ENCODE results near the gene PLA2G4F. TPM values are rescaled to one million over a fixed set of nuclear protein-coding genes. Genes with fewer than 3 reads are reported as not detected.

PLA2G4F gene
- total RNA-seq, 1 donor from 2014 or later: not detected

DNA sequence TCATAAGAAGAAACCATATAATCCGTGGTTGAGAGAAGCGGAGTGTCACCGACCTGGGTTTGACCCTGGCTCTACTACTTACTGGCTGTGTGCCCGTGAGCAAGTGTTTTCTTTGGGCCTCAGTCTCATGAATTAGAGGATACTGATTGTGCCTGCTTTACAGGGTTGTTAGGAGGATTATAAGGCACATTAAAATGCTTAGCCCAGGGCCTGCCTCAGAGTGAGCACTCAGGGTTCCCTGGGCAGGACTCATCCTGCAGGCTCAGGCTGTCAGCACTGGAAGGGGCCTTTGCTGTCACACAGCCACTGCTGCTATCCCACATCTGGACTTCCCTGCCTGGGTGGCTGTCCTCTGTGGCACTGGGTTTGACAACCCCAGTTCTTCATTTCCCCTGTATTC, 4.7 kb downstream of the PLA2G4F start:
- Mint-ChIP-seq H3K27ac (ENCODE audit: unreplicated experiment) (no peak overlapping the region), H3K36me3 (ENCODE audit: low read depth) (no peaks in the 10 kb centered on the region), H3K9me3 (ENCODE audit: low read depth) (no peaks in the 10 kb centered on the region), H3K27me3 (ENCODE audit: low read depth) (peaks cover 3% of the 10 kb centered on the region), H3K4me3 (ENCODE audit: unreplicated experiment) (no peak overlapping the region), H3K4me1 (ENCODE audit: low read depth) (peaks cover 4% of the 10 kb centered on the region)
- TF ChIP-seq, protein P1, sequence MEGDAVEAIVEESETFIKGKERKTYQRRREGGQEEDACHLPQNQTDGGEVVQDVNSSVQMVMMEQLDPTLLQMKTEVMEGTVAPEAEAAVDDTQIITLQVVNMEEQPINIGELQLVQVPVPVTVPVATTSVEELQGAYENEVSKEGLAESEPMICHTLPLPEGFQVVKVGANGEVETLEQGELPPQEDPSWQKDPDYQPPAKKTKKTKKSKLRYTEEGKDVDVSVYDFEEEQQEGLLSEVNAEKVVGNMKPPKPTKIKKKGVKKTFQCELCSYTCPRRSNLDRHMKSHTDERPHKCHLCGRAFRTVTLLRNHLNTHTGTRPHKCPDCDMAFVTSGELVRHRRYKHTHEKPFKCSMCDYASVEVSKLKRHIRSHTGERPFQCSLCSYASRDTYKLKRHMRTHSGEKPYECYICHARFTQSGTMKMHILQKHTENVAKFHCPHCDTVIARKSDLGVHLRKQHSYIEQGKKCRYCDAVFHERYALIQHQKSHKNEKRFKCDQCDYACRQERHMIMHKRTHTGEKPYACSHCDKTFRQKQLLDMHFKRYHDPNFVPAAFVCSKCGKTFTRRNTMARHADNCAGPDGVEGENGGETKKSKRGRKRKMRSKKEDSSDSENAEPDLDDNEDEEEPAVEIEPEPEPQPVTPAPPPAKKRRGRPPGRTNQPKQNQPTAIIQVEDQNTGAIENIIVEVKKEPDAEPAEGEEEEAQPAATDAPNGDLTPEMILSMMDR (IDR thresholded peaks at IDR 0.05): no peak
- no peak for DNase-seq (ENCODE audit: low spot score)

DNA sequence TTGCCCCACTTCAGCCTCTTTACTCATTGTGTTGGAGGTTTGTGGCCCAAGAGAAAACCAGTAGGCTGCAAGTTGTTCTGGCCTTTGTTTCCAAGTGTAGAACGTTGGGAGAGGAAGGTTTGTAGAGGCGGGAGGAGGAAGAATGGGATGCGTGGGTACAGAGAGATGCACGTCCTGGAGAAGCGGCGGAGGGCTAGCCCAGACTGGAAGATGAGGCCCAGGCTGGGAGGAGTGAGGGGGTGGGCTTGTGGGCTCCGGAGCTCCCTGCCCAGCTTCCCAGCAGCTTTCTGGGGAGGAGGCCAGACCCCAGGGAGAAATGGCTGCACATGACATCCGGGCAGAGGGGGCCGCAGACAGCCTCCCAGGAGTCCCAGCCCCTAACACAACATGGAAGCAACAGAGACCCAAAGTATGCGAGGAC, 5.3 kb downstream of the PLA2G4F start:
- DNase-seq (ENCODE audit: low spot score): no peak
- Mint-ChIP-seq H3K27ac (ENCODE audit: unreplicated experiment) (no peak overlapping the region), H3K4me3 (ENCODE audit: unreplicated experiment) (no peak overlapping the region), H3K27me3 (ENCODE audit: low read depth) (peaks cover 3% of the 10 kb centered on the region), H3K36me3 (ENCODE audit: low read depth) (no peaks in the 10 kb centered on the region), H3K4me1 (ENCODE audit: low read depth) (peaks cover 4% of the 10 kb centered on the region), H3K9me3 (ENCODE audit: low read depth) (no peaks in the 10 kb centered on the region)
- TF ChIP-seq, protein P1 (IDR thresholded peaks at IDR 0.05): no peak

DNA sequence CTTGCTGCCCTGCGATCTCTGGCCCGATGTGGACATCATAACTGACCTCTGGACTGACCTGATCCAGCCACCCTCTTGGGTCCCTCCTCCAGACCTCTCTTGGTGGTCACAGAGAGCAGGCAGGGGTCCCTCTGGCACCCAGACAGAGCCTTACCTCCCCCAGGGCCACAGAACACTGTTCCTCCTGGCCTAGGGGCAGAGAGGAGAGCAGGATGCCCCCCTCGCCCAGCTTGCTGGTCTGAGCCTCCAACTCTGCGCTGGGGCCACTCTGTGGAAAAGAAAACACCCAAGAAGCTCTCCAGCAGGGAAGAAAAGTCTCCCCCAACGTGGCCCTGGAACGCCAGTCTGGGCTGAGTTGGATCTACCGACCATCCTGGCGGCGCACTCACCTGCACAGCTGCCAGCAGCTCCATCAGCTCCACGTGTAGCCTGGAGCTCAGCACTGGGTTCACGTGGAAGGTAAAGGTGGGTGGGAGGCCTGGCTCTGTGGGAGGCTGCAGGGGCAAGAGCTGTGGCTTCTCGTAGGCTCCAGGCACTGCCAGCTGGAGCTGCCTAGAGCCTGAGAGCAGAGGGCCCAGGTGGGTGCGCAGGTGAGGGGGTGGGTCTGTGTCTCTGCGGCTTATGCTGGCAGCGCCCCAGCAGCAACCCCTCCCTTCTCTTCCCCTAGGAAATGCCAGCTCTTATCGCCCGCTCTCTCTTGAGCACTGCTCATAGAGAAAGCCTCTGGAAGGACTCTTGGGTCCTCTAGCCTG, 6.0 kb downstream of the PLA2G4F start:
- no peak for DNase-seq (ENCODE audit: low spot score)
- H3K9me3 Mint-ChIP-seq (ENCODE audit: low read depth): no peaks in the 10 kb centered on the region
- peaks cover 5% of the 10 kb centered on the region for H3K27me3 Mint-ChIP-seq (ENCODE audit: low read depth)
- no peak overlapping the region for H3K4me3 Mint-ChIP-seq (ENCODE audit: unreplicated experiment)
- TF ChIP-seq, protein P1 (IDR thresholded peaks at IDR 0.05): no peak
- peaks cover 4% of the 10 kb centered on the region for H3K4me1 Mint-ChIP-seq (ENCODE audit: low read depth)
- no peak overlapping the region for H3K27ac Mint-ChIP-seq (ENCODE audit: unreplicated experiment)
- no peaks in the 10 kb centered on the region for H3K36me3 Mint-ChIP-seq (ENCODE audit: low read depth)

DNA sequence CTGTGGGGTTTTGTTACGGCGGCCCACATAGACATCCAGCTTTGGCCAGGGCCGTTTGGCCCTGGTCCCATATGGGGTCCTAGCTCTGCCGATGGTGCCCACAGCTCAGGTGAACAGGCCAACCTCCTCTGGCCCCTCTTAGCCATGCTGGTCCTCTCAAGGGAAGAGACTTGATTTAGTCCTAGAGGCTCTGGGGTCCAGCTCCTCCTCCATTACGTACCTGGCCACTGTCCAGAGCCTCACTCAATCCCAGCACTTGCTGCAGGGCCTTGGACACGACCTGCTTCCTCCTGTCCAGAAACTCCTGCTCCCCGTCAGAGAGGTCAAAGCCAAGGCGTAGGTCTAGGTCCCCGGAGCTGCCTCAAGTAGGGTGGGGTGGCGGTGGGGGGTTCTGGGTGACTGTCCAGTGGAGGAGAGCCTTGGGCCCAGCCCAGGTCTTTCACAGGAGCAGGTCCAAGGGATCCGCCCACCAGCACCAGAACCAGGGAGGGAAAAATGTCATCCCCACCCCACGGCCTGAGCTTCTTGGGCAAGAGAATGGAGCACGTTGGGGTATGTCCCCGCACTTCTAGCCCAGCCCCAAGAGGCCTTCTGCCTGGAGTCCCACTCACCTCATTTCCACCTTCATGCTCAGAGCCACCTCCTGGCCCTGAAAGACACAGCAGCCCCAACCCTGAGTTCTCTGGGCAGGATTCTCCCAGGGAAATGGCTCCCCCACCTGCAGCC, 6.8 kb downstream of the PLA2G4F start:
- H3K27ac Mint-ChIP-seq (ENCODE audit: unreplicated experiment): no peak overlapping the region
- H3K36me3 Mint-ChIP-seq (ENCODE audit: low read depth): no peaks in the 10 kb centered on the region
- no peaks in the 10 kb centered on the region for H3K9me3 Mint-ChIP-seq (ENCODE audit: low read depth)
- TF ChIP-seq, protein P1 (IDR thresholded peaks at IDR 0.05): no peak
- peaks cover 12% of the 10 kb centered on the region for H3K27me3 Mint-ChIP-seq (ENCODE audit: low read depth)
- H3K4me1 Mint-ChIP-seq (ENCODE audit: low read depth): peaks cover 4% of the 10 kb centered on the region
- no peak for DNase-seq (ENCODE audit: low spot score)
- no peak overlapping the region for H3K4me3 Mint-ChIP-seq (ENCODE audit: unreplicated experiment)

DNA sequence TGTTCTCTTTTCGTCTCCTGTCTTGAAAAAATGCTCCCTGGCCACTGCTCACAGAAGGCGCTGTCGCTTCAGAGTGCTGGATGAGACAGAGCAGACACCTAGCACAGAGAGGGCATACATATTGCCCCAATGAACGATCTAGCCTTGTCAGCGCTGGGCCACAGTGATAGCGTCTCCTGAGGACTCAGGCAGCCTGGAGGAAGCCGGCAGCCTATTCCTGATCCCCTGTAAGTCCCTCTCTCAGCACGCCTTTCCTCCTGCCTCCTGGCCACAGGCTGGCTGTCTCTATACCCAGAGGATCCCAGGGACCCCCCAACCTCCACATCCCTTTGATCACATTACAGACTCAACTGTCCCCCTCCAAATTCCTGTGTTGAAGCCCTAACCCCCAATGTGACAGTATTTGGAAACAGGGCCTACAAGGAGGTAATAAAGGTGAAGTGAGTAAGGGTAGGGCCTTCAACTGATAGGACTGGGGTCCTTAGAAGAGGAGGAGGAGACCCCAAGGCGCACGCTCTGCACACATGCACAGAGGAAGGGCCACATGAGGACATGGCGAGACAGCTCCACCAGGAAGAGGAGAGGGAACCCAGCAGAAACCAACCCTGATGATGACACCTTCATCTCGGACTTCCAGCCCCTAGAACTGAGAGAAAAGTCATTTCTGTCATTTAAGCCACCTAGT, 7.5 kb downstream of the PLA2G4F start:
- peaks cover 4% of the 10 kb centered on the region for H3K4me1 Mint-ChIP-seq (ENCODE audit: low read depth)
- H3K4me3 Mint-ChIP-seq (ENCODE audit: unreplicated experiment): no peak overlapping the region
- no peak for DNase-seq (ENCODE audit: low spot score)
- no peaks in the 10 kb centered on the region for H3K36me3 Mint-ChIP-seq (ENCODE audit: low read depth)
- no peak overlapping the region for H3K27ac Mint-ChIP-seq (ENCODE audit: unreplicated experiment)
- peaks cover 14% of the 10 kb centered on the region for H3K27me3 Mint-ChIP-seq (ENCODE audit: low read depth)
- TF ChIP-seq, protein P1 (IDR thresholded peaks at IDR 0.05): no peak
- no peaks in the 10 kb centered on the region for H3K9me3 Mint-ChIP-seq (ENCODE audit: low read depth)
